Parathyroid adenoma (tissue), 2 donors: ENCODE measurements around the gene RNF43.
A peak's percentile ranks its signal among the peaks of the same experiment; 100 is the strongest.

Experiments
- H2AFZ ChIP-seq: fragments of 300-600 bp; sonication (generic); one replicate; pipeline ENCODE4 v1.7.0; 2017; ENCODE audit warnings: antibody characterized with exemption, mild to moderate bottlenecking
- H3K27ac ChIP-seq: fragments of 300-600 bp; sonication (generic); one replicate; pipeline ENCODE4 v1.7.0; 2017
- H3K27me3 ChIP-seq: fragments of 300-600 bp; sonication (generic); one replicate; pipeline ENCODE4 v1.7.0; 2017; ENCODE audit warnings: low read length; ENCODE audit not compliant: control insufficient read depth, insufficient read depth
- H3K36me3 ChIP-seq: fragments of 300-600 bp; sonication (generic); one replicate; pipeline ENCODE4 v1.7.0; 2017; ENCODE audit warnings: low read length; ENCODE audit not compliant: control insufficient read depth, insufficient read depth
- H3K4me1 ChIP-seq: fragments of 300-600 bp; sonication (generic); one replicate; pipeline ENCODE4 v1.7.0; 2017; ENCODE audit warnings: control low read depth
- H3K4me2 ChIP-seq: fragments of 300-600 bp; sonication (generic); one replicate; pipeline ENCODE4 v1.7.0; 2017; ENCODE audit warnings: low read length
- H3K4me3 ChIP-seq: fragments of 300-600 bp; sonication (generic); one replicate; pipeline ENCODE4 v1.7.0; 2017; ENCODE audit warnings: low read depth, low read length
- H3K79me2 ChIP-seq: fragments of 300-600 bp; sonication (generic); one replicate; pipeline ENCODE4 v1.7.0; 2017; ENCODE audit warnings: control low read depth
- H3K9ac ChIP-seq: fragments of 300-600 bp; sonication (generic); one replicate; pipeline ENCODE4 v1.7.0; 2017; ENCODE audit warnings: mild to moderate bottlenecking
- H3K9me3 ChIP-seq: fragments of 300-600 bp; sonication (generic); one replicate; pipeline ENCODE4 v1.7.0; 2017; ENCODE audit warnings: low read length; ENCODE audit not compliant: control insufficient read depth
- CTCF ChIP-seq: fragments of 300-600 bp; sonication (generic); IDR thresholded peaks from one replicate; pipeline ENCODE4 v1.7.0; 2017; ENCODE audit warnings: antibody characterized with exemption, mild to moderate bottlenecking
- donor health status: primary hyperparathyroidism.

The RNF43 gene

DNA sequence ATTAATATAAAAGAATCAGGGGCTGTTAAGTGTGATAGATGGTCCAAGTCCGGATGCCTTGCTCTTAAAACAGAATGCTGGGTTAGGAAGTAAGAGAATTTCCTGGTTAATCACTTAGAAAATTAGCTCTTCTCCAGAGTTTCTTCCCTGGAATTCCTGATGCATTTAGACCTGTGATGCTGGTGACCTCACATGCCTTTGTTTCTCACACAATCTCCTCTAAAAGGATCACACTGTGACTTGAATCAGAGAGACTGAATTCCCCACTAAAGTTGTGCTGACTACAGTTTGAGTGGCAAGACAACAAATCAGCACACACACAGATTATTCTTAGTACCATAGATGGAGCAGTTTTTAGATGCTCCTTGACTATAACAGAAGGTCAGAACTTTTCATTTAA lies 4.4 kb upstream of the RNF43 start:
- H3K9ac ChIP-seq: no peak overlapping the region
- no peaks in the 10 kb centered on the region for H3K36me3 ChIP-seq

GRCh38 chr17:58420827-58421226 lies 3.5 kb upstream of the RNF43 start:
- no peak for TF ChIP-seq CTCF
- H3K9me3 ChIP-seq: no peaks in the 10 kb centered on the region
- no peak overlapping the region for H3K4me3 ChIP-seq
- H3K36me3 ChIP-seq: no peaks in the 10 kb centered on the region
- H3K79me2 ChIP-seq: no peaks in the 10 kb centered on the region
- H3K9ac ChIP-seq: no peak overlapping the region
- no peak overlapping the region for H3K4me2 ChIP-seq
- no peaks in the 10 kb centered on the region for H3K27me3 ChIP-seq
- peaks cover 2% of the 10 kb centered on the region for H3K4me1 ChIP-seq
- H3K27ac ChIP-seq: no peak overlapping the region
- H2AFZ ChIP-seq: no peak overlapping the region

More for the DNA sequence above, 4.4 kb upstream of the RNF43 start:
- Histone ChIP-seq H3K79me2 (no peaks in the 10 kb centered on the region), H3K4me2 (no peak overlapping the region), H2AFZ (no peak overlapping the region), H3K27me3 (no peaks in the 10 kb centered on the region), H3K9me3 (no peaks in the 10 kb centered on the region), H3K4me1 (peaks cover 2% of the 10 kb centered on the region), H3K27ac (no peak overlapping the region), H3K4me3 (no peak overlapping the region)
- TF ChIP-seq CTCF: no peak

DNA sequence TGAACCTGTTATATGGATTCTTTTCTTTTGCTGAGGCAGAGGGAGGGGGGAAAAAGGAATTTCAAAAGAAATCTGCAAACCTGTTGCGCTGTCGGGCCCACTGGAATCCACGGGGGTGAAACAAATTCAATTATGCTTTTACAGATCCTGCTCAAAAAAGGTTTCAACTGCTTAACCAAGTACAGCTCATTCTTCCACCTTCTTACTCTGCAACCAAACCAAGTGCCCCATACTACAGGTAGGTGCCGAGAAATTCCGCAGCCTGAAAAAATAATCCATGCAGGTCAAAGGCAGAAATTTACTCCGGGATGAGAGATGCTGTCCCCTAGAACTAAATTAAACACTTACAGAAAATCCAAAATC lies 416 bp downstream of the RNF43 start:
- Histone ChIP-seq H3K9me3 (no peaks in the 10 kb centered on the region), H3K9ac (no peak overlapping the region)
- no peak for TF ChIP-seq CTCF

GRCh38 chr17:58416396-58416795 lies 938 bp downstream of the RNF43 start:
- no peaks in the 10 kb centered on the region for H3K27me3 ChIP-seq
- H3K4me3 ChIP-seq: peak overlapping the region; percentile 70

More for the DNA sequence above, 416 bp downstream of the RNF43 start:
- peak overlapping the region; percentile 70 for H3K4me2 ChIP-seq
- peak overlapping the region; percentile 55 for H3K27ac ChIP-seq
- no peaks in the 10 kb centered on the region for H3K36me3 ChIP-seq
- H3K4me1 ChIP-seq: peaks cover 7% of the 10 kb centered on the region
- no peaks in the 10 kb centered on the region for H3K27me3 ChIP-seq
- peak overlapping the region; percentile 79 for H2AFZ ChIP-seq
- peak overlapping the region; percentile 70 for H3K4me3 ChIP-seq
- peaks cover 2% of the 10 kb centered on the region for H3K79me2 ChIP-seq

More at GRCh38 chr17:58416396-58416795, 938 bp downstream of the RNF43 start:
- no peak for TF ChIP-seq CTCF
- Histone ChIP-seq H3K79me2 (peaks cover 2% of the 10 kb centered on the region), H3K4me1 (peaks cover 7% of the 10 kb centered on the region), H3K27ac (no peak overlapping the region), H3K9me3 (no peaks in the 10 kb centered on the region), H3K9ac (no peak overlapping the region), H3K36me3 (no peaks in the 10 kb centered on the region), H3K4me2 (peak overlapping the region; percentile 70), H2AFZ (no peak overlapping the region)
